HepG2 (cell line): Measurements from ENCODE around the gene AAR2. TPM values are rescaled to one million over a fixed set of nuclear protein-coding genes. Genes with fewer than 3 reads are reported as not detected.

Experiments used
- EZH2 ChIP-seq: conservative IDR thresholded peaks from 2 replicates; pipeline ENCODE4 v1.6.1; 2012; ENCODE audit warnings: mild to moderate bottlenecking, low read depth, low read length, moderate library complexity
- KDM5B ChIP-seq: sonication (generic); formaldehyde crosslinking; IDR thresholded peaks from 2 replicates; pipeline ENCODE4 v1.4.0; 2020; ENCODE audit warnings: missing genetic modification reagents, mild to moderate bottlenecking, borderline replicate concordance
- SOX6 ChIP-seq, 2 experiments: fragments of 450-650 bp in 1 of 2; sonication (generic) in 1 of 2; formaldehyde crosslinking in 1 of 2; IDR thresholded peaks; 2 replicates each; pipeline versions ENCODE4 v1.4.0 to v1.6.1; 2017 to 2020; ENCODE audit warnings: antibody characterized with exemption in 1 of 2, mild to moderate bottlenecking in 1 of 2, missing genetic modification reagents in 1 of 2
- WIZ ChIP-seq: sonication (generic); formaldehyde crosslinking; IDR thresholded peaks from 2 replicates; pipeline ENCODE4 v1.5.1; 2020; ENCODE audit warnings: mild to moderate bottlenecking, missing genetic modification reagents
- ZFP62 ChIP-seq: sonication (generic); formaldehyde crosslinking; IDR thresholded peaks from 2 replicates; pipeline ENCODE4 v1.4.0; 2020; ENCODE audit warnings: missing genetic modification reagents
- ZFP90 ChIP-seq: sonication (generic); formaldehyde crosslinking; IDR thresholded peaks from 2 replicates; pipeline ENCODE4 v1.8.0; 2022; ENCODE audit warnings: missing genetic modification reagents, mild to moderate bottlenecking, inconsistent platforms, borderline replicate concordance
- ZNF121 ChIP-seq: sonication (generic); formaldehyde crosslinking; IDR thresholded peaks from 2 replicates; pipeline ENCODE4 v1.5.0; 2020; ENCODE audit warnings: mild to moderate bottlenecking, missing genetic modification reagents
- ZNF33B ChIP-seq: sonication (generic); formaldehyde crosslinking; IDR thresholded peaks from 2 replicates; pipeline ENCODE4 v1.5.1; 2020; ENCODE audit warnings: mild to moderate bottlenecking, missing genetic modification reagents
- polyA plus RNA-seq, 8 experiments: library from polyadenylated mRNA; depleted of rRNA in 3 of 8; stranded (reverse) in 7 of 8; unstranded in 1 of 8; fragments of >200 nt; fragmentation: Illumina TruSeq in 4 of 8; extraction: Trizol in 4 of 8; gene quantifications; 2 replicates each; pipeline versions ENCODE4 v1.2.1 to v1.2.3, GENCODE V29; 2011 to 2016; ENCODE audit warnings: low read depth in 4 of 8, missing spikeins in 1 of 8, mixed read lengths in 1 of 8; ENCODE audit not compliant: insufficient read depth in 1 of 8
- total RNA-seq, 5 experiments: library from RNA; depleted of rRNA; stranded (reverse); fragments of >200 nt; fragmentation: Illumina TruSeq; extraction: Trizol; gene quantifications; 2 replicates each; pipeline ENCODE4 v1.2.3, GENCODE V29; 2016; ENCODE audit warnings: low read depth in 1 of 5
- TF ChIP-seq, protein P1 (sequence below): sonication (generic); formaldehyde crosslinking; IDR thresholded peaks from 2 replicates; pipeline ENCODE4 v1.4.0; 2020; ENCODE audit warnings: missing genetic modification reagents
- TF ChIP-seq, protein P2 (sequence below): sonication (generic); formaldehyde crosslinking; IDR thresholded peaks from 2 replicates; pipeline ENCODE4 v1.8.0; 2022; ENCODE audit warnings: low read depth, missing genetic modification reagents
- TF ChIP-seq, protein P3 (sequence below): sonication (generic); formaldehyde crosslinking; IDR thresholded peaks from 2 replicates; pipeline ENCODE4 v1.5.0; 2020; ENCODE audit warnings: mild to moderate bottlenecking, missing genetic modification reagents, borderline replicate concordance
- TF ChIP-seq, protein P4 (sequence below): sonication (generic); formaldehyde crosslinking; IDR thresholded peaks from 2 replicates; pipeline ENCODE4 v1.4.0; 2020; ENCODE audit warnings: missing genetic modification reagents, mild to moderate bottlenecking, borderline replicate concordance
- TF ChIP-seq, protein P5 (sequence below): sonication (generic); formaldehyde crosslinking; IDR thresholded peaks from 2 replicates; pipeline ENCODE4 v1.8.1; 2023; ENCODE audit warnings: mild to moderate bottlenecking, missing genetic modification reagents, borderline replicate concordance

The AAR2 gene
- total and polyA plus RNA-seq, 2 of the 13 experiments (the other 11 are each of a cell fraction or from before 2014, with no cell fraction given): 45.2 to 46.2 TPM

DNA sequence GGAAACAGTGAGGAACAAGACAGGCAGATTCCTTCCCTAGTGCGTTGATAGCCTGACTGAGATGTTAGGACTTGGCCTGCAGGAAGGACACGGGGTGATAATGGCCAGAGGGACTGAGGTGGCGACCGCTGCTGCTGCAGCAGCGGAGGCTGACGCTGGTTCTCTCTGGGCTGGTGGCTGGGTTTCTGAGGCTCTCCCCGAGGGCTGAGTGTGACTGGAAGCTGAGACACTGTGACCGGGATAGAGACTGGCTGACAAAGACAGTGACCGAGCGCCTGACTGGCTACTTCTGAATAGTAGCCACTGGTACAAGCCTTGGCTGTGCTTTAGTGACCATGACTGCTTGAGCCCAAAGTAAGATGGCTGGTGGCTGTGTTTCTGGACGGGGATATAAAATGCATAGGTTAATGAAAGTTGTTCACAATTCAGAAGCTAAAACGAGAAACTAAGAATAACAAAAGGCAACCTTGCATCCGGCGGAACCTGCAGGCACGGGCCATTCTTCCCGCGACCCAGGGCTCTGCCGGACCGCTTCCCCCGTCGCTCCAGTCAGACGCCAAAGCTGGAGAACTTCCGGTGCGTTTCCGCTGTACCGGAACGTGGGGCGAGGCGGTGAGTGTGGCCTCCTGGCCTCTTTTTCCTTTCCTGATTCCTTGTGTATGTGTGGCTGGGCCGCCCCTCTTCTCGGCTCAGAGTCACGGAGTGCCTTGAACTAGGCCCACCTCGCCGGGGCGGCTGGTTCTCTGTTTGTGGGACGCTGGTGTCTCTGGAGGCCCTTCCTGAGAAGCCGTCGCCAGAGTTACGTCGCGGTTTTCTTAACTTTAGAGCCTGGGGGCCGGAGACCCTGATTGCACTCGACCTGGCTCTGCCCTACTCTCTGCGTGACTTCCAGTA is at the start of gene AAR2 (continued):
- TF ChIP-seq, protein P1, sequence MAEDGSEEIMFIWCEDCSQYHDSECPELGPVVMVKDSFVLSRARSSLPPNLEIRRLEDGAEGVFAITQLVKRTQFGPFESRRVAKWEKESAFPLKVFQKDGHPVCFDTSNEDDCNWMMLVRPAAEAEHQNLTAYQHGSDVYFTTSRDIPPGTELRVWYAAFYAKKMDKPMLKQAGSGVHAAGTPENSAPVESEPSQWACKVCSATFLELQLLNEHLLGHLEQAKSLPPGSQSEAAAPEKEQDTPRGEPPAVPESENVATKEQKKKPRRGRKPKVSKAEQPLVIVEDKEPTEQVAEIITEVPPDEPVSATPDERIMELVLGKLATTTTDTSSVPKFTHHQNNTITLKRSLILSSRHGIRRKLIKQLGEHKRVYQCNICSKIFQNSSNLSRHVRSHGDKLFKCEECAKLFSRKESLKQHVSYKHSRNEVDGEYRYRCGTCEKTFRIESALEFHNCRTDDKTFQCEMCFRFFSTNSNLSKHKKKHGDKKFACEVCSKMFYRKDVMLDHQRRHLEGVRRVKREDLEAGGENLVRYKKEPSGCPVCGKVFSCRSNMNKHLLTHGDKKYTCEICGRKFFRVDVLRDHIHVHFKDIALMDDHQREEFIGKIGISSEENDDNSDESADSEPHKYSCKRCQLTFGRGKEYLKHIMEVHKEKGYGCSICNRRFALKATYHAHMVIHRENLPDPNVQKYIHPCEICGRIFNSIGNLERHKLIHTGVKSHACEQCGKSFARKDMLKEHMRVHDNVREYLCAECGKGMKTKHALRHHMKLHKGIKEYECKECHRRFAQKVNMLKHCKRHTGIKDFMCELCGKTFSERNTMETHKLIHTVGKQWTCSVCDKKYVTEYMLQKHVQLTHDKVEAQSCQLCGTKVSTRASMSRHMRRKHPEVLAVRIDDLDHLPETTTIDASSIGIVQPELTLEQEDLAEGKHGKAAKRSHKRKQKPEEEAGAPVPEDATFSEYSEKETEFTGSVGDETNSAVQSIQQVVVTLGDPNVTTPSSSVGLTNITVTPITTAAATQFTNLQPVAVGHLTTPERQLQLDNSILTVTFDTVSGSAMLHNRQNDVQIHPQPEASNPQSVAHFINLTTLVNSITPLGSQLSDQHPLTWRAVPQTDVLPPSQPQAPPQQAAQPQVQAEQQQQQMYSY (CRISPR knock-in tag): peak; percentile 53; the same call in 1 of the 2 replicates
- TF ChIP-seq, protein P2, sequence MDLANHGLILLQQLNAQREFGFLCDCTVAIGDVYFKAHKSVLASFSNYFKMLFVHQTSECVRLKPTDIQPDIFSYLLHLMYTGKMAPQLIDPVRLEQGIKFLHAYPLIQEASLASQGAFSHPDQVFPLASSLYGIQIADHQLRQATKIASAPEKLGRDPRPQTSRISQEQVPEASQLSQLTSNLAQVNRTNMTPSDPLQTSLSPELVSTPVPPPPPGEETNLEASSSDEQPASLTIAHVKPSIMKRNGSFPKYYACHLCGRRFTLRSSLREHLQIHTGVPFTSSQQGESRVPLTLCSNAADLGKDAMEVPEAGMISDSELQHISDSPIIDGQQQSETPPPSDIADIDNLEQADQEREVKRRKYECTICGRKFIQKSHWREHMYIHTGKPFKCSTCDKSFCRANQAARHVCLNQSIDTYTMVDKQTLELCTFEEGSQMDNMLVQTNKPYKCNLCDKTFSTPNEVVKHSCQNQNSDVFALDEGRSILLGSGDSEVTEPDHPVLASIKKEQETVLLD (CRISPR knock-in tag): peak; percentile 93
- TF ChIP-seq, protein P3, sequence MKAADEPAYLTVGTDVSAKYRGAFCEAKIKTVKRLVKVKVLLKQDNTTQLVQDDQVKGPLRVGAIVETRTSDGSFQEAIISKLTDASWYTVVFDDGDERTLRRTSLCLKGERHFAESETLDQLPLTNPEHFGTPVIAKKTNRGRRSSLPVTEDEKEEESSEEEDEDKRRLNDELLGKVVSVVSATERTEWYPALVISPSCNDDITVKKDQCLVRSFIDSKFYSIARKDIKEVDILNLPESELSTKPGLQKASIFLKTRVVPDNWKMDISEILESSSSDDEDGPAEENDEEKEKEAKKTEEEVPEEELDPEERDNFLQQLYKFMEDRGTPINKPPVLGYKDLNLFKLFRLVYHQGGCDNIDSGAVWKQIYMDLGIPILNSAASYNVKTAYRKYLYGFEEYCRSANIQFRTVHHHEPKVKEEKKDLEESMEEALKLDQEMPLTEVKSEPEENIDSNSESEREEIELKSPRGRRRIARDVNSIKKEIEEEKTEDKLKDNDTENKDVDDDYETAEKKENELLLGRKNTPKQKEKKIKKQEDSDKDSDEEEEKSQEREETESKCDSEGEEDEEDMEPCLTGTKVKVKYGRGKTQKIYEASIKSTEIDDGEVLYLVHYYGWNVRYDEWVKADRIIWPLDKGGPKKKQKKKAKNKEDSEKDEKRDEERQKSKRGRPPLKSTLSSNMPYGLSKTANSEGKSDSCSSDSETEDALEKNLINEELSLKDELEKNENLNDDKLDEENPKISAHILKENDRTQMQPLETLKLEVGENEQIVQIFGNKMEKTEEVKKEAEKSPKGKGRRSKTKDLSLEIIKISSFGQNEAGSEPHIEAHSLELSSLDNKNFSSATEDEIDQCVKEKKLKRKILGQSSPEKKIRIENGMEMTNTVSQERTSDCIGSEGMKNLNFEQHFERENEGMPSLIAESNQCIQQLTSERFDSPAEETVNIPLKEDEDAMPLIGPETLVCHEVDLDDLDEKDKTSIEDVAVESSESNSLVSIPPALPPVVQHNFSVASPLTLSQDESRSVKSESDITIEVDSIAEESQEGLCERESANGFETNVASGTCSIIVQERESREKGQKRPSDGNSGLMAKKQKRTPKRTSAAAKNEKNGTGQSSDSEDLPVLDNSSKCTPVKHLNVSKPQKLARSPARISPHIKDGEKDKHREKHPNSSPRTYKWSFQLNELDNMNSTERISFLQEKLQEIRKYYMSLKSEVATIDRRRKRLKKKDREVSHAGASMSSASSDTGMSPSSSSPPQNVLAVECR: peak; percentile 99
- TF ChIP-seq ZFP62 (CRISPR knock-in tag) (no peak; the same call in 1 of the 2 replicates), ZNF121 (0 out of 2 replicates have a peak, but pooled peaks have one; percentile 37), ZFP90 (CRISPR knock-in tag) (peak; percentile 91), SOX6 (IDR thresholded peaks at IDR 0.05) (no peak), SOX6 (CRISPR knock-in tag; IDR thresholded peaks at IDR 0.05) (peak; percentile 88), EZH2 (no peak; the same call in 1 of the 2 replicates), ZNF33B (CRISPR knock-in tag) (peak; percentile 88; the same call in 1 of the 2 replicates), WIZ (CRISPR knock-in tag) (peak; percentile 95), KDM5B (CRISPR knock-in tag) (peak; percentile 99)
- TF ChIP-seq, protein P4, sequence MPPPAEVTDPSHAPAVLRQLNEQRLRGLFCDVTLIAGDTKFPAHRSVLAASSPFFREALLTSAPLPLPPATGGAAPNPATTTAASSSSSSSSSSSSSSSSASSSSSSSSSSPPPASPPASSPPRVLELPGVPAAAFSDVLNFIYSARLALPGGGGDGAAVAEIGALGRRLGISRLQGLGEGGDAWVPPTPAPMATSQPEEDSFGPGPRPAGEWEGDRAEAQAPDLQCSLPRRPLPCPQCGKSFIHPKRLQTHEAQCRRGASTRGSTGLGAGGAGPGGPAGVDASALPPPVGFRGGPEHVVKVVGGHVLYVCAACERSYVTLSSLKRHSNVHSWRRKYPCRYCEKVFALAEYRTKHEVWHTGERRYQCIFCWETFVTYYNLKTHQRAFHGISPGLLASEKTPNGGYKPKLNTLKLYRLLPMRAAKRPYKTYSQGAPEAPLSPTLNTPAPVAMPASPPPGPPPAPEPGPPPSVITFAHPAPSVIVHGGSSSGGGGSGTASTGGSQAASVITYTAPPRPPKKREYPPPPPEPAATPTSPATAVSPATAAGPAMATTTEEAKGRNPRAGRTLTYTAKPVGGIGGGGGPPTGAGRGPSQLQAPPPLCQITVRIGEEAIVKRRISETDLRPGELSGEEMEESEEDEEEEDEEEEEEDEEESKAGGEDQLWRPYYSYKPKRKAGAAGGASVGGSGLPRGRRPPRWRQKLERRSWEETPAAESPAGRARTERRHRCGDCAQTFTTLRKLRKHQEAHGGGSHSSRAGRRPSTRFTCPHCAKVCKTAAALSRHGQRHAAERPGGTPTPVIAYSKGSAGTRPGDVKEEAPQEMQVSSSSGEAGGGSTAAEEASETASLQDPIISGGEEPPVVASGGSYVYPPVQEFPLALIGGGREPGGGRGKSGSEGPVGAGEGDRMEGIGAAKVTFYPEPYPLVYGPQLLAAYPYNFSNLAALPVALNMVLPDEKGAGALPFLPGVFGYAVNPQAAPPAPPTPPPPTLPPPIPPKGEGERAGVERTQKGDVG (CRISPR knock-in tag): peak; percentile 88; the same call in 1 of the 2 replicates
- TF ChIP-seq, protein P5, sequence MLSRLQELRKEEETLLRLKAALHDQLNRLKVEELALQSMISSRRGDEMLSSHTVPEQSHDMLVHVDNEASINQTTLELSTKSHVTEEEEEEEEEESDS: no peak
